Nephron (organoid): Measurements from ENCODE around the gene TICAM2.
A peak's percentile ranks its signal among the peaks of the same experiment; 100 is the strongest.

Experiments
- H3K27ac Mint-ChIP-seq, 3 experiments: 2 replicates each; pipeline ENCODE4 v1.8.0; 2020; ENCODE audit warnings: mixed read lengths in 3 of 3, mild to moderate bottlenecking in 2 of 3, moderate library complexity in 1 of 3
- H3K27me3 Mint-ChIP-seq: 2 replicates; pipeline ENCODE4 v1.8.0; 2021; ENCODE audit warnings: low read depth, mild to moderate bottlenecking, moderate library complexity, mixed read lengths
- H3K36me3 Mint-ChIP-seq: 2 replicates; pipeline ENCODE4 v1.8.0; 2020; ENCODE audit warnings: low read depth, mixed read lengths
- H3K4me1 Mint-ChIP-seq: 2 replicates; pipeline ENCODE4 v1.8.0; 2020; ENCODE audit warnings: mixed read lengths
- H3K4me3 Mint-ChIP-seq, 3 experiments: 2 replicates each; pipeline ENCODE4 v1.8.0; 2020; ENCODE audit warnings: mild to moderate bottlenecking in 3 of 3, mixed read lengths in 3 of 3, moderate library complexity in 2 of 3
- H3K9me3 Mint-ChIP-seq: 2 replicates; pipeline ENCODE4 v1.8.0; 2020; ENCODE audit warnings: mixed read lengths
- CTCF ChIP-seq, 3 experiments: fragments of 200-600 bp; sonication (generic); IDR thresholded peaks; one replicate each; pipeline ENCODE4 v1.5.0; 2021; ENCODE audit warnings: antibody characterized with exemption in 3 of 3; ENCODE audit not compliant: unreplicated experiment in 3 of 3

Gene TICAM2

DNA sequence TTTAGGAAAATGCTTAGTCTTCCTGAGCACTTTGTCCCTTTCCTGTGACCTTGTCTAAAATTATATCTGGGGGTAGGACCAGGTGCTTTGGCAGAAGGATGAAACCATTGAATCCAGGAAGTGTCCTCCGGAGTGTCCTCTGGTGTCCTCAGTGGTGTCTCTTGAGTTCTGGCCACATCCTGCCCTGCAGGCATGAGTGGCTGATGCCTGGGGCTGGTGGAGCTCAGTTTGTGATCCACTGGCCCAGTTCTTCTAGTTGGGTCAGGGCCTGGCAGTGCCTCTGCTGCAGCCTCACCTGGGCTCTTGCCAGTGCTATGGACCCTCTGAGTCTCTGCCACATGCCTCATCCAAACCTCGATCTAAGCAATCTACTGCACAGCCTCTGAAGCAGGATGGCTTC, 38.0 kb upstream of the TICAM2 start:
- Mint-ChIP-seq H3K27ac (no peak overlapping the region), H3K27me3 (peaks cover 8% of the 10 kb centered on the region), H3K4me3 (no peak overlapping the region), H3K4me1 (no peaks in the 10 kb centered on the region), H3K36me3 (no peaks in the 10 kb centered on the region), H3K9me3 (no peaks in the 10 kb centered on the region)
- TF ChIP-seq CTCF (IDR thresholded peaks at IDR 0.05; ENCODE audit: unreplicated experiment in 3 of 3), result no peak

DNA sequence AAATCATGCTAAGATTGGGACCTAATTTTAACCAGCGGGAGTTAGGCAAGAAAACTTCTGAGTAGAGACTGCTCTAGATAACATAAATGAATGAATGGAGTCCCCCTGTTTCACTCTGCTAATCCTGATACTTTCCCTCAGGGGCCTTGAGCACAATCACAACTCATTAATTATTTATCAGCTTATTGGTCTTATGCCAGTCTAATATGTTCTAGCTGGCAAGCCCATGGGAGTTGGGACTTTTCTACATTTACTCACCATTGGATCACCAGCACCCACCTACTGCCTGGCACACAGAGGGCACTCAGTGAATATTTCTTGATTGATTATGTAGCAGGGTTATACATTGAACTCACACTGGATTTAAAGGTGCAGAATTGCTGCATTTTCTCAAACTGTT, 37.1 kb upstream of the TICAM2 start:
- TF ChIP-seq CTCF (IDR thresholded peaks at IDR 0.05; ENCODE audit: unreplicated experiment in 3 of 3), result no peak
- H3K27ac Mint-ChIP-seq, result peak overlapping the region in 2 of 3 experiments; percentile 15 to 56
- H3K36me3 Mint-ChIP-seq, result no peaks in the 10 kb centered on the region
- H3K4me1 Mint-ChIP-seq, result peaks cover 5% of the 10 kb centered on the region
- no peak overlapping the region for H3K4me3 Mint-ChIP-seq
- peaks cover 4% of the 10 kb centered on the region for H3K27me3 Mint-ChIP-seq
- H3K9me3 Mint-ChIP-seq, result no peaks in the 10 kb centered on the region

GRCh38 chr5:115637507-115637906, 35.2 kb upstream of the TICAM2 start:
- Mint-ChIP-seq H3K9me3 (no peaks in the 10 kb centered on the region), H3K4me1 (peaks cover 7% of the 10 kb centered on the region), H3K27ac (peak overlapping the region in 1 of 3 experiments; percentile 13), H3K4me3 (no peak overlapping the region), H3K27me3 (peaks cover 4% of the 10 kb centered on the region), H3K36me3 (no peaks in the 10 kb centered on the region)
- no peak for TF ChIP-seq CTCF (IDR thresholded peaks at IDR 0.05; ENCODE audit: unreplicated experiment in 3 of 3)

DNA sequence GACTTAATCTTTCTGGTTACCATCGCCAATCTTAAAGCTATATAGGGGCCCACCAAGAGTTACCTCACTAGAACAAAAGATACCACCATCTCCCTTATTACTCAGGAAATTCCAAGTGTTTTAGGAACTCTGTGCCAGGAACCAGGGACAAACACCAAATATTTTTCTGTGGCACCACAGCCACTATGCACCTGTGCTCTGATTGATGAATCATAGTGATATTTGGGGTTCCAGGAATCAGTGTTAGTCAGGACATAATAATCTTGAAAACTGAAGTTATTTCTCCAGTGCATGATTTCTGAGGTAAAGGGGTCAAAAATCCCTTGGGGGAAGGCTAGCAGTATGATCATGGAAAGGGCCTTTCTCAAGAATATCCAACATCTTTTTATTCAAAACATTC, 33.7 kb upstream of the TICAM2 start:
- no peak overlapping the region for H3K4me3 Mint-ChIP-seq
- H3K27ac Mint-ChIP-seq, result no peak overlapping the region
- H3K27me3 Mint-ChIP-seq, result peaks cover 8% of the 10 kb centered on the region
- no peaks in the 10 kb centered on the region for H3K9me3 Mint-ChIP-seq
- H3K4me1 Mint-ChIP-seq, result peaks cover 7% of the 10 kb centered on the region
- H3K36me3 Mint-ChIP-seq, result no peaks in the 10 kb centered on the region
- TF ChIP-seq CTCF (IDR thresholded peaks at IDR 0.05; ENCODE audit: unreplicated experiment in 3 of 3), result no peak

DNA sequence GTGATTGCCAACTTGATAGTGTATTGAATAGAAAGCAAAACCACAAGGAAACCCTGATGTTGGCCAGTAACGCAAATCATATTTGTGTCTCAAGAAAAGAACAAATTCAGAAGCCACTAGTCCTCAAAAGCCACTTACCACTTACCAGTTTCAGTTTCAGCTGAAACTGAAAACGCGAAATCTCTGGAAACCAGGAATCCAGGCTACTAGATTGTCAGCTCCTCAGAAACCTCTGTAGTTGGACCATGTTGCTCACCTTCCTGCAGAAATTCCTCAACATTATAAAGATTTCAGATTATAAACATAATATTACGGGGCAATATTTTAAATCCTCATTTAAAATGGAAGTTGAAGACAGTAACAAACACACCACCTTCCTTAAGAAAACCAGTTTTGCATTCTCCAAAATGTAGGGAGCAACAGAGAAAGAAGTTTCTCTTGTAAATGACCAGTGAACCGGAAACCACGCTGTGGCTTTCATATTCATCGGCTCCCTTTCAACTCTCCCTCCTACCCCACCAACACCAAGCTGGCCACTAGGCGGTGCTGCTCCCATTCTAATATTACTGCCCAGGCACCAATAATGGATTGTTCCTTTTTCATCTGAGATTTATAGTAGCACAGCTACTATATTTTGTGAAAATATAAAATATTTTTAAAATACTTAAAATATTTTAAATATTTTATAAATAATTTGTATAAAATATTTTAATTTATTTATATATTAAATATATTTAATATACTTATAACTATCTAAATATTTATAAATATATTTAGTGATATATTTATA, 32.3 kb upstream of the TICAM2 start:
- Mint-ChIP-seq H3K27ac (peak overlapping the region; percentile 43 to 90 (median 85)), H3K4me1 (peaks cover 7% of the 10 kb centered on the region), H3K36me3 (no peaks in the 10 kb centered on the region), H3K9me3 (no peaks in the 10 kb centered on the region), H3K27me3 (peaks cover 4% of the 10 kb centered on the region), H3K4me3 (peak overlapping the region; percentile 57 to 82 (median 78))
- peak; percentile 87 to 95 (median 89) for TF ChIP-seq CTCF (IDR thresholded peaks at IDR 0.05; ENCODE audit: unreplicated experiment in 3 of 3)

DNA sequence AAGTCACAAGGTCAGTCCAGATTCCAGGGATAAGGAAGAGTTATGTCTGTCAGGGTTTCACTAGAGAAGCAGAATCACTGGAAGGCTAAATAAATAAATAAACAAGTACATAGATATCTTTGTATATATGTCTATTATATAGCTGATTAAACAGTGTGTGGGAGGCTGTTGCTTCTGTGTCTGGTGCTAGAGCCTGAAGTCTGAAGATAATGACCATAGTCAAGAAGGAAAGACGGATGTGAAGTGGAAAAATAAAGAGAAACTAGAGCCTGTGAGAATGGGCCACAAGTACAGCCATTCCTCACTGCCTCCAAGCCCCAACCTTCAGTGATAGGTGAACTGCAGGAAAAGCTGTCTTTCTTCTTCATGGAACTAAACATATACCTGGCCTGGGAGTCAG, 27.6 kb upstream of the TICAM2 start:
- no peaks in the 10 kb centered on the region for H3K9me3 Mint-ChIP-seq
- TF ChIP-seq CTCF (IDR thresholded peaks at IDR 0.05; ENCODE audit: unreplicated experiment in 3 of 3), result no peak
- H3K27me3 Mint-ChIP-seq, result peaks cover 4% of the 10 kb centered on the region
- no peaks in the 10 kb centered on the region for H3K36me3 Mint-ChIP-seq
- H3K4me3 Mint-ChIP-seq, result no peak overlapping the region
- H3K4me1 Mint-ChIP-seq, result peaks cover 12% of the 10 kb centered on the region
- no peak overlapping the region for H3K27ac Mint-ChIP-seq
